Subcutaneous abdominal adipose tissue (tissue), 5 donors: ENCODE data around the gene ZNF423.
"Not testable (repeated sequence)": the region's sequence is repeated elsewhere in the genome, so short reads cannot be mapped to it uniquely, and the experiment has no call there.

Source experiments
- H3K27ac ChIP-seq: one replicate; pipeline ENCODE4 v1.7.0; 2013; ENCODE audit warnings: low read depth, mild to moderate bottlenecking, inconsistent platforms, low read length, moderate library complexity
- H3K27me3 ChIP-seq, 5 donors: one replicate each; pipeline ENCODE4 v1.7.0; 2013; ENCODE audit warnings: low read length in 5 of 5, inconsistent platforms in 1 of 5; ENCODE audit not compliant: control insufficient read depth in 5 of 5, insufficient read depth in 4 of 5
- H3K36me3 ChIP-seq, 5 donors: one replicate each; pipeline ENCODE4 v1.7.0; 2013; ENCODE audit warnings: low read length in 5 of 5; ENCODE audit not compliant: control insufficient read depth in 5 of 5, insufficient read depth in 5 of 5
- H3K4me1 ChIP-seq, 5 donors: one replicate each; pipeline ENCODE4 v1.7.0; 2013; ENCODE audit warnings: low read length in 5 of 5, mild to moderate bottlenecking in 3 of 5, moderate library complexity in 1 of 5; ENCODE audit not compliant: control insufficient read depth in 5 of 5, insufficient read depth in 5 of 5
- H3K4me3 ChIP-seq, 5 donors: one replicate each; pipeline ENCODE4 v1.7.0; 2013; ENCODE audit warnings: low read length in 5 of 5, low read depth in 1 of 5
- H3K9ac ChIP-seq, 5 donors: one replicate each; pipeline ENCODE4 v1.7.0; 2013; ENCODE audit warnings: low read length in 5 of 5, mild to moderate bottlenecking in 4 of 5, moderate library complexity in 3 of 5
- H3K9me3 ChIP-seq, 5 donors: one replicate each; pipeline ENCODE4 v1.7.0; 2013; ENCODE audit warnings: low read length in 5 of 5; ENCODE audit not compliant: control insufficient read depth in 5 of 5
- donor health status: healthy.
- donor health status: healthy.
- donor health status: healthy.
- donor health status: healthy.
- donor health status: healthy.

The ZNF423 gene

GRCh38 chr16:49514073-49514980 lies 341.6 kb downstream of the ZNF423 start:
- H3K4me1 ChIP-seq, result peaks cover 0 to 14% (median 2%) of the 10 kb centered on the region in 5 donors
- H3K9me3 ChIP-seq, result no peaks in the 10 kb centered on the region
- H3K9ac ChIP-seq, result no peak overlapping the region
- H3K27ac ChIP-seq, result no peak overlapping the region
- no peak overlapping the region for H3K4me3 ChIP-seq
- H3K36me3 ChIP-seq, result peaks cover 0 to 12% (median 3%) of the 10 kb centered on the region in 5 donors
- H3K27me3 ChIP-seq, result no peaks in the 10 kb centered on the region

GRCh38 chr16:49513040-49513439 lies 342.9 kb downstream of the ZNF423 start:
- H3K9me3 ChIP-seq, result no peaks in the 10 kb centered on the region
- H3K36me3 ChIP-seq, result peaks cover 0 to 9% (median 3%) of the 10 kb centered on the region in 5 donors
- no peak overlapping the region for H3K27ac ChIP-seq
- H3K27me3 ChIP-seq, result no peaks in the 10 kb centered on the region
- no peak overlapping the region for H3K4me3 ChIP-seq
- no peak overlapping the region for H3K9ac ChIP-seq
- H3K4me1 ChIP-seq, result peaks cover 0 to 14% (median 2%) of the 10 kb centered on the region in 5 donors

- H3K9me3 ChIP-seq, result no peaks in the 10 kb centered on the region
- peaks cover 0 to 9% (median 3%) of the 10 kb centered on the region in 5 donors for H3K36me3 ChIP-seq
- no peak overlapping the region for H3K9ac ChIP-seq
- H3K4me3 ChIP-seq, result no peak overlapping the region
- H3K27me3 ChIP-seq, result no peaks in the 10 kb centered on the region
- no peak overlapping the region for H3K27ac ChIP-seq
- H3K4me1 ChIP-seq, result peaks cover 0 to 14% (median 2%) of the 10 kb centered on the region in 5 donors
These were observed 345.1 kb downstream of the ZNF423 start for GRCh38 chr16:49510654-49511305.

GRCh38 chr16:49510141-49510540 lies 345.8 kb downstream of the ZNF423 start:
- Histone ChIP-seq H3K36me3 (peaks cover 0 to 9% (median 3%) of the 10 kb centered on the region in 5 donors), H3K4me3 (no peak overlapping the region), H3K27me3 (no peaks in the 10 kb centered on the region), H3K4me1 (peaks cover 0 to 14% (median 2%) of the 10 kb centered on the region in 5 donors), H3K9ac (no peak overlapping the region), H3K9me3 (no peaks in the 10 kb centered on the region), H3K27ac (no peak overlapping the region)

- not testable (repeated sequence) for H3K4me3 ChIP-seq, H3K27me3 ChIP-seq, H3K9me3 ChIP-seq, H3K4me1 ChIP-seq, H3K9ac ChIP-seq, H3K36me3 ChIP-seq, H3K27ac ChIP-seq
These were observed 349.6 kb downstream of the ZNF423 start for GRCh38 chr16:49506058-49507013.

- Histone ChIP-seq H3K9ac (no peak overlapping the region), H3K36me3 (peaks cover 0 to 9% (median 0%) of the 10 kb centered on the region in 5 donors), H3K4me1 (peaks cover 0 to 6% (median 0%) of the 10 kb centered on the region in 5 donors), H3K9me3 (no peaks in the 10 kb centered on the region), H3K4me3 (no peak overlapping the region), H3K27me3 (no peaks in the 10 kb centered on the region), H3K27ac (no peak overlapping the region)
These were observed 350.4 kb downstream of the ZNF423 start for GRCh38 chr16:49505556-49505955.

- Histone ChIP-seq H3K27me3 (no peaks in the 10 kb centered on the region), H3K4me1 (peaks cover 0 to 6% (median 0%) of the 10 kb centered on the region in 5 donors), H3K27ac (no peak overlapping the region), H3K36me3 (peaks cover 0 to 4% (median 0%) of the 10 kb centered on the region in 5 donors), H3K4me3 (no peak overlapping the region), H3K9ac (no peak overlapping the region), H3K9me3 (no peaks in the 10 kb centered on the region)
These were observed 351.3 kb downstream of the ZNF423 start for GRCh38 chr16:49504626-49505025.

- no peak overlapping the region for H3K9ac ChIP-seq
- no peaks in the 10 kb centered on the region for H3K9me3 ChIP-seq
- H3K27me3 ChIP-seq, result no peaks in the 10 kb centered on the region
- H3K4me1 ChIP-seq, result peaks cover 0 to 6% (median 0%) of the 10 kb centered on the region in 5 donors
- H3K36me3 ChIP-seq, result peaks cover 0 to 8% (median 0%) of the 10 kb centered on the region in 5 donors
- H3K4me3 ChIP-seq, result no peak overlapping the region
- no peak overlapping the region for H3K27ac ChIP-seq
These were observed 351.9 kb downstream of the ZNF423 start for GRCh38 chr16:49504023-49504364.

GRCh38 chr16:49503256-49504022 lies 352.5 kb downstream of the ZNF423 start:
- Histone ChIP-seq H3K36me3 (peaks cover 0 to 8% (median 0%) of the 10 kb centered on the region in 5 donors), H3K27me3 (no peaks in the 10 kb centered on the region)

More at GRCh38 chr16:49503256-49504022, 352.5 kb downstream of the ZNF423 start:
- Histone ChIP-seq H3K9ac (no peak overlapping the region), H3K4me1 (peaks cover 0 to 6% (median 0%) of the 10 kb centered on the region in 5 donors), H3K27ac (no peak overlapping the region), H3K9me3 (no peaks in the 10 kb centered on the region), H3K4me3 (no peak overlapping the region)
